ENCODE data around the gene GJD3.

DNA sequence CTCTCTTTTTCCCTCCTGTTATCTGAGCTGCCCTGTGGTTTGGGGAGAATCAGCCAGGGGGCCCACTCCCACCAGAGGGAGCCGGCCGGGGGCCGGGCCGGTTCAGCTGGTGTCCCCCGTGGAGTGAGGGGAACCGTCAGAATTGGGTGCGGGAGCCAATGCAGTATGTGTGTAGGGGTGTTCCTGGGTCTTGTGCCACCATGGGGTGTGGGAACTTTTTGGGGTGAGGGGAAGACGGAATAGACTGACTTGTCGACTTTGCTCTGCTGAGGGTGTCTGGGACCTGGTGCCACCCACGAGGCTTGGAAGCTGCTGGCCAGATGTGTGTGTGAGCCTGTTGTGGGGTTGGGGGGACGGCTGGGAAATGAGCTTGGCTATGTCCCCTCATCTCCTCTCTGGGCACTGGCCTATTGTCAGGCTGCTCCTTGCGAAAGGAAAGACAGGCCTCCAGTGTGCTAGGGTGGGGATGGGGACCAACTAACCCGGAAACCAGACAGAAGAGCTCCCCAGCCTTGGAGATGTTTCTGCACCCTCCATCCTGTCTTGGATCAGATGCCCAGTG, 45.6 kb downstream of the GJD3 start:
- no peak for TF ChIP-seq GABPA (IDR thresholded peaks at IDR 0.05; ENCODE audit: low read depth)
- no peak for TF ChIP-seq POLR2AphosphoS5 (IDR thresholded peaks at IDR 0.05; ENCODE audit: low read depth)
- TF ChIP-seq, protein P1, sequence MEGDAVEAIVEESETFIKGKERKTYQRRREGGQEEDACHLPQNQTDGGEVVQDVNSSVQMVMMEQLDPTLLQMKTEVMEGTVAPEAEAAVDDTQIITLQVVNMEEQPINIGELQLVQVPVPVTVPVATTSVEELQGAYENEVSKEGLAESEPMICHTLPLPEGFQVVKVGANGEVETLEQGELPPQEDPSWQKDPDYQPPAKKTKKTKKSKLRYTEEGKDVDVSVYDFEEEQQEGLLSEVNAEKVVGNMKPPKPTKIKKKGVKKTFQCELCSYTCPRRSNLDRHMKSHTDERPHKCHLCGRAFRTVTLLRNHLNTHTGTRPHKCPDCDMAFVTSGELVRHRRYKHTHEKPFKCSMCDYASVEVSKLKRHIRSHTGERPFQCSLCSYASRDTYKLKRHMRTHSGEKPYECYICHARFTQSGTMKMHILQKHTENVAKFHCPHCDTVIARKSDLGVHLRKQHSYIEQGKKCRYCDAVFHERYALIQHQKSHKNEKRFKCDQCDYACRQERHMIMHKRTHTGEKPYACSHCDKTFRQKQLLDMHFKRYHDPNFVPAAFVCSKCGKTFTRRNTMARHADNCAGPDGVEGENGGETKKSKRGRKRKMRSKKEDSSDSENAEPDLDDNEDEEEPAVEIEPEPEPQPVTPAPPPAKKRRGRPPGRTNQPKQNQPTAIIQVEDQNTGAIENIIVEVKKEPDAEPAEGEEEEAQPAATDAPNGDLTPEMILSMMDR (IDR thresholded peaks at IDR 0.05; ENCODE audit: insufficient read depth, low read length), result no peak
- TF ChIP-seq REST (IDR thresholded peaks at IDR 0.05; ENCODE audit: insufficient replicate concordance, low read depth), result no peak
